Measurements from ENCODE around the gene ADISSP. TPM values are rescaled to one million over a fixed set of nuclear protein-coding genes. Genes with fewer than 3 reads are reported as not detected.

The ADISSP gene
- total and polyA plus RNA-seq, 2 of the 13 experiments (the other 11 are each of a cell fraction or from before 2014, with no cell fraction given): 38.3 to 90.6 TPM

DNA sequence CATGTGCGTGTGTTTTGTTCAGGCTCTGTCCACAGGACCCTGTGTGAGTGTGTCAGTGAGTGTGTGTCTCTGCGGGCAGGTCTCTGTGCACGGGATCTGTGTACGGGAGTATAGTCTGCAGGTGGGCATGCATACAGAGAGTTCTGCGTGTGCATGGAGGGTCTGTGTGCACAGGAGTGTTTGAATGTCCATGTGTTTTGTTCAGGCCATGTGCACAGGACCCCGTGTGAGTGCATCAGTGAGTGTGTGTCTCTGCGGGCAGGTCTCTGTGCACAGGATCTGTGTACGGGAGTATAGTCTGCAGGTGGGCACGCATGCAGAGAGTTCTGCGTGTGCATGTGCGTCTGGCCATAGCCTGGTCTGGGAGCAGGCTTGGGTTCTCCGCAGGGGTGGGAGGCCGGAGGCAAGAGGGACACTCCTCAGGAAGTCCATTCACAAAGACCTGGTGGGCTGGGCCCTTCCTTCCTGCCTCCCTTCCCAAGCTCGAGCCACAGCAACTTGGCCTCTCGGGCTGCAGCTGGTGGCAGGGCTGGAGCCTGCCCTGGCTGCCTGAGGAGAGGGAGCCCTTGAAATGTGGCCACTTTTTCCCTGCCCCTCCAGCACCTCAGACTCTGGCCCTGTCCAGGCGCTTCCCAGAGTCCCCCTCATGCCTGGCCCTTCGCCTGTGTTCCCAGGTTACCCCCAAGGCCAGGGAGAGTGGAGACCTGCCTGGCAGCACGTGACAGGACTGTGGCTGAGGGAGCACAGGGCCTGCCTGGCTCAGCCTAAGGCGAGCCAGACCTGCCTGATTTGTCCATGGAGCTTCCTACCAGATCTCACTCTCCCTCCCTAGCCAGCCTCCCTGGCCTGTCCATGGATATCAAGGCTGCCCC is 28.3 kb downstream of the ADISSP start (continued):
- TF ChIP-seq GPN1 (CRISPR knock-in tag; IDR thresholded peaks at IDR 0.05; ENCODE audit: borderline replicate concordance) (0 out of 2 replicates have a peak, but pooled peaks have one; percentile 20), DPF2 (CRISPR knock-in tag; IDR thresholded peaks at IDR 0.05; ENCODE audit: borderline replicate concordance, low read depth) (0 out of 2 replicates have a peak, but pooled peaks have one; percentile 19), THYN1 (CRISPR knock-in tag; IDR thresholded peaks at IDR 0.05; ENCODE audit: borderline replicate concordance, low read depth) (no peak), SRY (CRISPR knock-in tag; IDR thresholded peaks at IDR 0.05) (peak; percentile 18; the same call in 1 of the 2 replicates), ZNF552 (CRISPR knock-in tag; IDR thresholded peaks at IDR 0.05; ENCODE audit: borderline replicate concordance) (peak; percentile 52; the same call in 1 of the 2 replicates), ZNF749 (CRISPR knock-in tag; IDR thresholded peaks at IDR 0.05; ENCODE audit: borderline replicate concordance) (peak; percentile 64; the same call in 1 of the 2 replicates), ZNF788 (CRISPR knock-in tag; IDR thresholded peaks at IDR 0.05; ENCODE audit: borderline replicate concordance) (no peak; the same call in 1 of the 2 replicates), CHD2 (IDR thresholded peaks at IDR 0.05; ENCODE audit: low read depth, low read length) (0 out of 2 replicates have a peak, but pooled peaks have one; percentile 18), PRPF4 (IDR thresholded peaks at IDR 0.05; ENCODE audit: low read depth, low read length, poor library complexity, severe bottlenecking) (no peak), MEIS1 (CRISPR knock-in tag; IDR thresholded peaks at IDR 0.05; ENCODE audit: borderline replicate concordance) (0 out of 2 replicates have a peak, but pooled peaks have one; percentile 45), TBX2 (CRISPR knock-in tag; IDR thresholded peaks at IDR 0.05; ENCODE audit: borderline replicate concordance) (peak; percentile 35; the same call in 1 of the 2 replicates), ZBTB8A (CRISPR knock-in tag; IDR thresholded peaks at IDR 0.05; ENCODE audit: borderline replicate concordance, low read depth) (no peak)
- TF ChIP-seq, protein P1, sequence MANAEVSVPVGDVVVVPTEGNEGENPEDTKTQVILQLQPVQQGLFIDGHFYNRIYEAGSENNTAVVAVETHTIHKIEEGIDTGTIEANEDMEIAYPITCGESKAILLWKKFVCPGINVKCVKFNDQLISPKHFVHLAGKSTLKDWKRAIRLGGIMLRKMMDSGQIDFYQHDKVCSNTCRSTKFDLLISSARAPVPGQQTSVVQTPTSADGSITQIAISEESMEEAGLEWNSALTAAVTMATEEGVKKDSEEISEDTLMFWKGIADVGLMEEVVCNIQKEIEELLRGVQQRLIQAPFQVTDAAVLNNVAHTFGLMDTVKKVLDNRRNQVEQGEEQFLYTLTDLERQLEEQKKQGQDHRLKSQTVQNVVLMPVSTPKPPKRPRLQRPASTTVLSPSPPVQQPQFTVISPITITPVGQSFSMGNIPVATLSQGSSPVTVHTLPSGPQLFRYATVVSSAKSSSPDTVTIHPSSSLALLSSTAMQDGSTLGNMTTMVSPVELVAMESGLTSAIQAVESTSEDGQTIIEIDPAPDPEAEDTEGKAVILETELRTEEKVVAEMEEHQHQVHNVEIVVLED (CRISPR knock-in tag; IDR thresholded peaks at IDR 0.05; ENCODE audit: borderline replicate concordance): no peak
- TF ChIP-seq, protein P2, sequence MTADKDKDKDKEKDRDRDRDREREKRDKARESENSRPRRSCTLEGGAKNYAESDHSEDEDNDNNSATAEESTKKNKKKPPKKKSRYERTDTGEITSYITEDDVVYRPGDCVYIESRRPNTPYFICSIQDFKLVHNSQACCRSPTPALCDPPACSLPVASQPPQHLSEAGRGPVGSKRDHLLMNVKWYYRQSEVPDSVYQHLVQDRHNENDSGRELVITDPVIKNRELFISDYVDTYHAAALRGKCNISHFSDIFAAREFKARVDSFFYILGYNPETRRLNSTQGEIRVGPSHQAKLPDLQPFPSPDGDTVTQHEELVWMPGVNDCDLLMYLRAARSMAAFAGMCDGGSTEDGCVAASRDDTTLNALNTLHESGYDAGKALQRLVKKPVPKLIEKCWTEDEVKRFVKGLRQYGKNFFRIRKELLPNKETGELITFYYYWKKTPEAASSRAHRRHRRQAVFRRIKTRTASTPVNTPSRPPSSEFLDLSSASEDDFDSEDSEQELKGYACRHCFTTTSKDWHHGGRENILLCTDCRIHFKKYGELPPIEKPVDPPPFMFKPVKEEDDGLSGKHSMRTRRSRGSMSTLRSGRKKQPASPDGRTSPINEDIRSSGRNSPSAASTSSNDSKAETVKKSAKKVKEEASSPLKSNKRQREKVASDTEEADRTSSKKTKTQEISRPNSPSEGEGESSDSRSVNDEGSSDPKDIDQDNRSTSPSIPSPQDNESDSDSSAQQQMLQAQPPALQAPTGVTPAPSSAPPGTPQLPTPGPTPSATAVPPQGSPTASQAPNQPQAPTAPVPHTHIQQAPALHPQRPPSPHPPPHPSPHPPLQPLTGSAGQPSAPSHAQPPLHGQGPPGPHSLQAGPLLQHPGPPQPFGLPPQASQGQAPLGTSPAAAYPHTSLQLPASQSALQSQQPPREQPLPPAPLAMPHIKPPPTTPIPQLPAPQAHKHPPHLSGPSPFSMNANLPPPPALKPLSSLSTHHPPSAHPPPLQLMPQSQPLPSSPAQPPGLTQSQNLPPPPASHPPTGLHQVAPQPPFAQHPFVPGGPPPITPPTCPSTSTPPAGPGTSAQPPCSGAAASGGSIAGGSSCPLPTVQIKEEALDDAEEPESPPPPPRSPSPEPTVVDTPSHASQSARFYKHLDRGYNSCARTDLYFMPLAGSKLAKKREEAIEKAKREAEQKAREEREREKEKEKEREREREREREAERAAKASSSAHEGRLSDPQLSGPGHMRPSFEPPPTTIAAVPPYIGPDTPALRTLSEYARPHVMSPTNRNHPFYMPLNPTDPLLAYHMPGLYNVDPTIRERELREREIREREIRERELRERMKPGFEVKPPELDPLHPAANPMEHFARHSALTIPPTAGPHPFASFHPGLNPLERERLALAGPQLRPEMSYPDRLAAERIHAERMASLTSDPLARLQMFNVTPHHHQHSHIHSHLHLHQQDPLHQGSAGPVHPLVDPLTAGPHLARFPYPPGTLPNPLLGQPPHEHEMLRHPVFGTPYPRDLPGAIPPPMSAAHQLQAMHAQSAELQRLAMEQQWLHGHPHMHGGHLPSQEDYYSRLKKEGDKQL (CRISPR knock-in tag; IDR thresholded peaks at IDR 0.05; ENCODE audit: low read depth): no peak
- TF ChIP-seq, protein P3, sequence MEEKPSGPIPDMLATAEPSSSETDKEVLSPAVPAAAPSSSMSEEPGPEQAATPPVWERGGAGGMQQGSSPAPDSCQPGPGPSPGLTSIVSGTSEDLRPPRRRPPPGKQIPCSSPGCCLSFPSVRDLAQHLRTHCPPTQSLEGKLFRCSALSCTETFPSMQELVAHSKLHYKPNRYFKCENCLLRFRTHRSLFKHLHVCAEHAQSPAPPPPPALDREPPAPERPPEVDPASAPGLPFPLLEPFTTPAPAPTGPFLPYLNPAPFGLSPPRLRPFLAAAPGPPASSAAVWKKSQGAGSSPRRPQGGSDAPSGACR (CRISPR knock-in tag; IDR thresholded peaks at IDR 0.05): peak; percentile 64; the same call in 1 of the 2 replicates
- TF ChIP-seq, protein P4, sequence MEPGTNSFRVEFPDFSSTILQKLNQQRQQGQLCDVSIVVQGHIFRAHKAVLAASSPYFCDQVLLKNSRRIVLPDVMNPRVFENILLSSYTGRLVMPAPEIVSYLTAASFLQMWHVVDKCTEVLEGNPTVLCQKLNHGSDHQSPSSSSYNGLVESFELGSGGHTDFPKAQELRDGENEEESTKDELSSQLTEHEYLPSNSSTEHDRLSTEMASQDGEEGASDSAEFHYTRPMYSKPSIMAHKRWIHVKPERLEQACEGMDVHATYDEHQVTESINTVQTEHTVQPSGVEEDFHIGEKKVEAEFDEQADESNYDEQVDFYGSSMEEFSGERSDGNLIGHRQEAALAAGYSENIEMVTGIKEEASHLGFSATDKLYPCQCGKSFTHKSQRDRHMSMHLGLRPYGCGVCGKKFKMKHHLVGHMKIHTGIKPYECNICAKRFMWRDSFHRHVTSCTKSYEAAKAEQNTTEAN (CRISPR knock-in tag; conservative IDR thresholded peaks at IDR 0.05): peak; percentile 72; the same call in 1 of the 2 replicates

All from HepG2 (cell line).